HepG2 (cell line): Measurements from ENCODE around the gene TRAIP. TPM values are rescaled to one million over a fixed set of nuclear protein-coding genes. Genes with fewer than 3 reads are reported as not detected.
A peak's percentile ranks its signal among the peaks of the same experiment; 100 is the strongest.

Experiments
- ARHGAP35 ChIP-seq: sonication (generic); formaldehyde crosslinking; IDR thresholded peaks from 2 replicates; pipeline ENCODE4 v1.9.0; 2022; ENCODE audit warnings: mild to moderate bottlenecking, inconsistent platforms, moderate library complexity, missing genetic modification reagents, borderline replicate concordance
- ASH2L ChIP-seq: fragments of 300-600, 200-600 bp; sonication (generic); IDR thresholded peaks from 2 replicates; pipeline ENCODE4 v1.7.0; 2017; ENCODE audit warnings: low read depth, mild to moderate bottlenecking, moderate library complexity, mixed read lengths, low read length; ENCODE audit not compliant: insufficient read length
- CHCHD3 ChIP-seq: sonication (generic); formaldehyde crosslinking; IDR thresholded peaks from 2 replicates; pipeline ENCODE4 v1.8.0; 2022; ENCODE audit warnings: mild to moderate bottlenecking, missing genetic modification reagents, moderate library complexity
- DRAP1 ChIP-seq: IDR thresholded peaks from 2 replicates; pipeline ENCODE4 v1.6.1; 2016; ENCODE audit warnings: missing genetic modification reagents, missing compliant biosample characterization
- ERF ChIP-seq: IDR thresholded peaks from 2 replicates; pipeline ENCODE4 v1.6.1; 2018; ENCODE audit warnings: missing biosample characterization, missing genetic modification reagents
- HNRNPH1 ChIP-seq: fragments of 200-400 bp; formaldehyde crosslinking; optimal IDR thresholded peaks from 2 replicates; pipeline ENCODE3; 2017; ENCODE audit warnings: mild to moderate bottlenecking, low read depth, low read length
- MTF2 ChIP-seq: sonication (generic); formaldehyde crosslinking; IDR thresholded peaks from 2 replicates; pipeline ENCODE4 v1.5.0; 2020; ENCODE audit warnings: missing genetic modification reagents, borderline replicate concordance
- NCOA5 ChIP-seq: sonication (generic); formaldehyde crosslinking; IDR thresholded peaks from 2 replicates; pipeline ENCODE4 v1.4.0; 2020; ENCODE audit warnings: missing genetic modification reagents
- SAFB2 ChIP-seq: sonication (generic); formaldehyde crosslinking; IDR thresholded peaks from 2 replicates; pipeline ENCODE4 v1.5.1; 2020; ENCODE audit warnings: missing genetic modification reagents, low read depth, mild to moderate bottlenecking, borderline replicate concordance
- ZEB1 ChIP-seq: IDR thresholded peaks from 2 replicates; pipeline ENCODE4 v1.6.1; 2012; ENCODE audit warnings: mild to moderate bottlenecking, low read depth, inconsistent platforms; ENCODE audit not compliant: insufficient replicate concordance
- ZNF235 ChIP-seq: sonication (generic); formaldehyde crosslinking; IDR thresholded peaks from 2 replicates; pipeline ENCODE4 v1.8.1; 2023; ENCODE audit warnings: mild to moderate bottlenecking, missing genetic modification reagents, borderline replicate concordance
- ZNF547 ChIP-seq: sonication (generic); formaldehyde crosslinking; IDR thresholded peaks from 2 replicates; pipeline ENCODE4 v1.5.1; 2020; ENCODE audit warnings: mild to moderate bottlenecking, missing genetic modification reagents
- ZNF598 ChIP-seq: sonication (generic); formaldehyde crosslinking; IDR thresholded peaks from 2 replicates; pipeline ENCODE4 v1.5.1; 2020; ENCODE audit warnings: mild to moderate bottlenecking, missing genetic modification reagents, borderline replicate concordance
- ZNF746 ChIP-seq: sonication (generic); formaldehyde crosslinking; IDR thresholded peaks from 2 replicates; pipeline ENCODE4 v1.8.0; 2022; ENCODE audit warnings: mild to moderate bottlenecking, missing genetic modification reagents
- polyA plus RNA-seq, 8 experiments: library from polyadenylated mRNA; depleted of rRNA in 3 of 8; stranded (reverse) in 7 of 8; unstranded in 1 of 8; fragments of >200 nt; fragmentation: Illumina TruSeq in 4 of 8; extraction: Trizol in 4 of 8; gene quantifications; 2 replicates each; pipeline versions ENCODE4 v1.2.1 to v1.2.3, GENCODE V29; 2011 to 2016; ENCODE audit warnings: low read depth in 4 of 8, missing spikeins in 1 of 8, mixed read lengths in 1 of 8; ENCODE audit not compliant: insufficient read depth in 1 of 8
- total RNA-seq, 5 experiments: library from RNA; depleted of rRNA; stranded (reverse); fragments of >200 nt; fragmentation: Illumina TruSeq; extraction: Trizol; gene quantifications; 2 replicates each; pipeline ENCODE4 v1.2.3, GENCODE V29; 2016; ENCODE audit warnings: low read depth in 1 of 5
- TF ChIP-seq, protein P1 (sequence below): sonication (generic); formaldehyde crosslinking; IDR thresholded peaks from 2 replicates; pipeline ENCODE4 v1.5.0; 2020; ENCODE audit warnings: mild to moderate bottlenecking, missing genetic modification reagents, borderline replicate concordance
- TF ChIP-seq, protein P2 (sequence below): sonication (generic); formaldehyde crosslinking; IDR thresholded peaks from 2 replicates; pipeline ENCODE4 v1.4.0; 2020; ENCODE audit warnings: mild to moderate bottlenecking, missing genetic modification reagents
- TF ChIP-seq, protein P3 (sequence below): sonication (generic); formaldehyde crosslinking; IDR thresholded peaks from 2 replicates; pipeline ENCODE4 v1.5.0; 2020; ENCODE audit warnings: mild to moderate bottlenecking, missing genetic modification reagents
- TF ChIP-seq, protein P4 (sequence below): sonication (generic); formaldehyde crosslinking; IDR thresholded peaks from 2 replicates; pipeline ENCODE4 v1.4.0; 2020; ENCODE audit warnings: mild to moderate bottlenecking, missing genetic modification reagents
- TF ChIP-seq, protein P5 (sequence below): sonication (generic); formaldehyde crosslinking; IDR thresholded peaks from 2 replicates; pipeline ENCODE4 v1.4.0; 2020; ENCODE audit warnings: missing genetic modification reagents
- TF ChIP-seq, protein P6 (sequence below): sonication (generic); formaldehyde crosslinking; IDR thresholded peaks from 2 replicates; pipeline ENCODE4 v1.5.1; 2020; ENCODE audit warnings: missing genetic modification reagents, mild to moderate bottlenecking, borderline replicate concordance

TRAIP gene
- total and polyA plus RNA-seq, 2 of the 13 experiments (the other 11 are each of a cell fraction or from before 2014, with no cell fraction given) = 13.9 to 23.9 TPM

- TF ChIP-seq ZNF547 (CRISPR knock-in tag) = peak; percentile 72; the same call in 1 of the 2 replicates
- TF ChIP-seq HNRNPH1 = no peak
- TF ChIP-seq MTF2 = no peak
- no peak for TF ChIP-seq ZEB1
- TF ChIP-seq, protein P1, sequence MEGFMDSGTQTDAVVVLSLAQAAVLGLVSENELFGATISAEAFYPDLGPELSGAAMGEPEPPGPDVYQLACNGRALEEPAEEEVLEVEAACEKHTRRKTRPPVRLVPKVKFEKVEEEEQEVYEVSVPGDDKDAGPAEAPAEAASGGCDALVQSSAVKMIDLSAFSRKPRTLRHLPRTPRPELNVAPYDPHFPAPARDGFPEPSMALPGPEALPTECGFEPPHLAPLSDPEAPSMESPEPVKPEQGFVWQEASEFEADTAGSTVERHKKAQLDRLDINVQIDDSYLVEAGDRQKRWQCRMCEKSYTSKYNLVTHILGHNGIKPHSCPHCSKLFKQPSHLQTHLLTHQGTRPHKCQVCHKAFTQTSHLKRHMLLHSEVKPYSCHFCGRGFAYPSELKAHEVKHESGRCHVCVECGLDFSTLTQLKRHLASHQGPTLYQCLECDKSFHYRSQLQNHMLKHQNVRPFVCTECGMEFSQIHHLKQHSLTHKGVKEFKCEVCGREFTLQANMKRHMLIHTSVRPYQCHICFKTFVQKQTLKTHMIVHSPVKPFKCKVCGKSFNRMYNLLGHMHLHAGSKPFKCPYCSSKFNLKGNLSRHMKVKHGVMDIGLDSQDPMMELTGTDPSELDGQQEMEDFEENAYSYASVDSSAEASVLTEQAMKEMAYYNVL (CRISPR knock-in tag) = peak; percentile 1; the same call in 1 of the 2 replicates
- 0 out of 2 replicates have a peak, but pooled peaks have one; percentile 19 for TF ChIP-seq ZNF598 (CRISPR knock-in tag)
- no peak for TF ChIP-seq NCOA5
- TF ChIP-seq ZNF746 = no peak
- TF ChIP-seq, protein P2, sequence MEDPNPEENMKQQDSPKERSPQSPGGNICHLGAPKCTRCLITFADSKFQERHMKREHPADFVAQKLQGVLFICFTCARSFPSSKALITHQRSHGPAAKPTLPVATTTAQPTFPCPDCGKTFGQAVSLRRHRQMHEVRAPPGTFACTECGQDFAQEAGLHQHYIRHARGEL = no peak
- TF ChIP-seq SAFB2 (CRISPR knock-in tag) = peak; percentile 76; the same call in 1 of the 2 replicates
- TF ChIP-seq, protein P3, sequence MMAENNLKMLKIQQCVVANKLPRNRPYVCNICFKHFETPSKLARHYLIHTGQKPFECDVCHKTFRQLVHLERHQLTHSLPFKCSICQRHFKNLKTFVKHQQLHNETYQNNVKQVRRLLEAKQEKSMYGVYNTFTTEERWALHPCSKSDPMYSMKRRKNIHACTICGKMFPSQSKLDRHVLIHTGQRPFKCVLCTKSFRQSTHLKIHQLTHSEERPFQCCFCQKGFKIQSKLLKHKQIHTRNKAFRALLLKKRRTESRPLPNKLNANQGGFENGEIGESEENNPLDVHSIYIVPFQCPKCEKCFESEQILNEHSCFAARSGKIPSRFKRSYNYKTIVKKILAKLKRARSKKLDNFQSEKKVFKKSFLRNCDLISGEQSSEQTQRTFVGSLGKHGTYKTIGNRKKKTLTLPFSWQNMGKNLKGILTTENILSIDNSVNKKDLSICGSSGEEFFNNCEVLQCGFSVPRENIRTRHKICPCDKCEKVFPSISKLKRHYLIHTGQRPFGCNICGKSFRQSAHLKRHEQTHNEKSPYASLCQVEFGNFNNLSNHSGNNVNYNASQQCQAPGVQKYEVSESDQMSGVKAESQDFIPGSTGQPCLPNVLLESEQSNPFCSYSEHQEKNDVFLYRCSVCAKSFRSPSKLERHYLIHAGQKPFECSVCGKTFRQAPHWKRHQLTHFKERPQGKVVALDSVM (CRISPR knock-in tag) = no peak
- peak; percentile 55 for TF ChIP-seq ASH2L
- peak; percentile 29; the same call in 1 of the 2 replicates for TF ChIP-seq DRAP1
- TF ChIP-seq, protein P4, sequence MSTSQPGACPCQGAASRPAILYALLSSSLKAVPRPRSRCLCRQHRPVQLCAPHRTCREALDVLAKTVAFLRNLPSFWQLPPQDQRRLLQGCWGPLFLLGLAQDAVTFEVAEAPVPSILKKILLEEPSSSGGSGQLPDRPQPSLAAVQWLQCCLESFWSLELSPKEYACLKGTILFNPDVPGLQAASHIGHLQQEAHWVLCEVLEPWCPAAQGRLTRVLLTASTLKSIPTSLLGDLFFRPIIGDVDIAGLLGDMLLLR = no peak
- TF ChIP-seq ERF (CRISPR knock-in tag) = no peak
- TF ChIP-seq ARHGAP35 (CRISPR knock-in tag) = no peak
- TF ChIP-seq, protein P5, sequence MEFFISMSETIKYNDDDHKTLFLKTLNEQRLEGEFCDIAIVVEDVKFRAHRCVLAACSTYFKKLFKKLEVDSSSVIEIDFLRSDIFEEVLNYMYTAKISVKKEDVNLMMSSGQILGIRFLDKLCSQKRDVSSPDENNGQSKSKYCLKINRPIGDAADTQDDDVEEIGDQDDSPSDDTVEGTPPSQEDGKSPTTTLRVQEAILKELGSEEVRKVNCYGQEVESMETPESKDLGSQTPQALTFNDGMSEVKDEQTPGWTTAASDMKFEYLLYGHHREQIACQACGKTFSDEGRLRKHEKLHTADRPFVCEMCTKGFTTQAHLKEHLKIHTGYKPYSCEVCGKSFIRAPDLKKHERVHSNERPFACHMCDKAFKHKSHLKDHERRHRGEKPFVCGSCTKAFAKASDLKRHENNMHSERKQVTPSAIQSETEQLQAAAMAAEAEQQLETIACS (CRISPR knock-in tag) = no peak
- TF ChIP-seq CHCHD3 (CRISPR knock-in tag) = no peak; the same call in 1 of the 2 replicates
- no peak for TF ChIP-seq ZNF235 (CRISPR knock-in tag)
- TF ChIP-seq, protein P6, sequence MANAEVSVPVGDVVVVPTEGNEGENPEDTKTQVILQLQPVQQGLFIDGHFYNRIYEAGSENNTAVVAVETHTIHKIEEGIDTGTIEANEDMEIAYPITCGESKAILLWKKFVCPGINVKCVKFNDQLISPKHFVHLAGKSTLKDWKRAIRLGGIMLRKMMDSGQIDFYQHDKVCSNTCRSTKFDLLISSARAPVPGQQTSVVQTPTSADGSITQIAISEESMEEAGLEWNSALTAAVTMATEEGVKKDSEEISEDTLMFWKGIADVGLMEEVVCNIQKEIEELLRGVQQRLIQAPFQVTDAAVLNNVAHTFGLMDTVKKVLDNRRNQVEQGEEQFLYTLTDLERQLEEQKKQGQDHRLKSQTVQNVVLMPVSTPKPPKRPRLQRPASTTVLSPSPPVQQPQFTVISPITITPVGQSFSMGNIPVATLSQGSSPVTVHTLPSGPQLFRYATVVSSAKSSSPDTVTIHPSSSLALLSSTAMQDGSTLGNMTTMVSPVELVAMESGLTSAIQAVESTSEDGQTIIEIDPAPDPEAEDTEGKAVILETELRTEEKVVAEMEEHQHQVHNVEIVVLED (CRISPR knock-in tag) = peak; percentile 43; the same call in 1 of the 2 replicates
These were observed 53.5 kb downstream of the TRAIP start, which contains the start of gene INKA1 (continued) for GRCh38 chr3:49802719-49803464.
